ENCODE data around the gene MYO1B. TPM values are rescaled to one million over a fixed set of nuclear protein-coding genes. Genes with fewer than 3 reads are reported as not detected.

MYO1B gene
- total and polyA plus RNA-seq, 10 of the 15 experiments (the other 5 are each of a cell fraction or from before 2014, with no cell fraction given), result 0.10 to 4.2 (median 1.6) TPM

DNA sequence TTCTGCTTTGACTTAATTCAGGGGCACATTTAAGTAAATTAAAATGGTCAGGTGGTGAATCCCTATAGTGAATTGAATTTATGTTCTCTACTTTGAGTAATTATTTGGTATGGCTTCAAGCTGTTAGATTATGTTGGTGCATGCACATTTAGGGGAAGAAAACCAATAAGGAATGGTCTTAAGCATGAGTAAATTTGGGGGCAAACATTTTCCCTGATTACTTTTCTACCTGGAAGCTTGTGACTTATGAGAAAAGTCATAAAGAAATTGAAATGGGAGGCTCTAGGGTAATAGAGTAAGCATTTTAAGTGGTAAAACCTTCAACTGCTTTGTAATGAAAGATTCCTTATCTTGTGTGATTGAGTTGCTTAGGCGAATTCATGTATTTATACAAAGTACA, 112.5 kb downstream of the MYO1B start:
- H2AFZ ChIP-seq (ENCODE audit: control insufficient read depth, low read depth, low read length), result no peak overlapping the region
- no peaks in the 10 kb centered on the region for H3K9me3 ChIP-seq (replicated peaks; ENCODE audit: control insufficient read depth, insufficient read depth, low read length)
- no peaks in the 10 kb centered on the region for H3K36me3 ChIP-seq (ENCODE audit: control insufficient read depth in 2 of 2, insufficient read depth in 2 of 2, low read length in 1 of 2)
- BruUV-seq (replicated peaks), result no TSS peak
- intact Hi-C loops (cut with micrococcal nuclease; ENCODE audit: unreplicated experiment), result no loop called here
- RAD21 ChIA-PET (ENCODE audit: unreplicated experiment), result no interaction called here
- TF ChIP-seq KAT2A (conservative IDR thresholded peaks at IDR 0.05; ENCODE audit: control insufficient read depth, low read depth, low read length) (no peak), CHD4 (IDR thresholded peaks at IDR 0.05) (no peak), SREBF1 (IDR thresholded peaks at IDR 0.05; ENCODE audit: low read length) (no peak), ZNF622 (IDR thresholded peaks at IDR 0.05) (no peak)
- H3K79me2 ChIP-seq (ENCODE audit: control insufficient read depth, insufficient read depth, low read length), result no peaks in the 10 kb centered on the region
- H3K4me2 ChIP-seq (ENCODE audit: control insufficient read depth, insufficient read depth), result no peak overlapping the region
- SMC1A ChIA-PET (ENCODE audit: uncharacterized antibody, unreplicated experiment), result no interaction called here
- H3K4me1 ChIP-seq (ENCODE audit: control insufficient read depth, insufficient read depth, low read length), result no peaks in the 10 kb centered on the region
- in situ Hi-C loops (cut with MboI), result no loop called here
- CTCF ChIA-PET, result no interaction called here
- no peak overlapping the region for H3K4me3 ChIP-seq
- no peak for FAIRE-seq
- ATAC-seq, result no peak
- H3K27ac ChIP-seq (ENCODE audit: control insufficient read depth, insufficient read depth), result no peak overlapping the region
- no peaks in the 10 kb centered on the region for H4K20me1 ChIP-seq (ENCODE audit: control insufficient read depth, insufficient read depth)
- POLR2A ChIA-PET, result no interaction called here
- DNase-seq (ENCODE audit: low read depth, low spot score), result no peak
- no peak overlapping the region for H3K9ac ChIP-seq (ENCODE audit: control insufficient read depth, insufficient read depth, low read length)
- WGBS (ENCODE audit: insufficient coverage, insufficient replicate concordance, low lambda C conversion rate, missing lambda C conversion rate), result 0% methylated on average over 1 of the region's 1 CpG
- 0 out of 4 replicates have a peak, but pooled peaks cover 2% of the 10 kb centered on the region in 2 experiments for H3K27me3 ChIP-seq (replicated peaks in 1 of 2; ENCODE audit: control insufficient read depth in 2 of 2, insufficient read depth in 2 of 2, low read length in 1 of 2)

DNA sequence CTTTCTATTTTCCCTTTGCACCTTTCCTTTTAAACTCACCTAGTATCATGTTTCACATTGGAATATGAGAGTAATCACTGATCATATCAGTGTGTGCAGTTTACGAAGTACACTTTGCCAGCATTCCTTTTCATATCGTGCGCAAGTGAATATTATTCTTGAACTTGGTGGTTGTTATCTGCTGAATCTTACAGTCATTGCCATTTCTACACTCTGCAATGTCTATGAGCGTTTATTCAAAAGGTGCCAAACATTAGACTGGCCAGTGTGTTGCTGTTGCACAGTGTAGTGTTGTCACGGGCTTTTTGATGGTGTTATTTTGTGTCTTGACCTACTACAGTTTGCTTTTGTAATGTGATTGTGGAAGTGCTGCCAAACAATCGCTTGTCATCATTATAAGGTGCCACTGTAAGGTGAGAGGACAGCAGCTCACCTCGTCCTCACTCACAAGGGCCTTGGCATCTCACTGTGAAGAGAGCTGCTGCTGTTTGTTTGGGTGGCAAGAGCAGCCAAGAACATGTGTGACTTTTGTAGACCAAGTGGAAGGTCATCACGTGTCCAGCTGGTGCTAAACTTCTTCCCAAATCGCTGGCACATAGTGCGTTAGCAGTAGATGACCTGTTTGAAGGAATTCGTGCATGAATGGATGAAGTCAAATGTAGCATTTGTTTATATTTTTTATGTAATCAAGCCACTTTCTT, 113.3 kb downstream of the MYO1B start:
- FAIRE-seq (no peak), ATAC-seq (no peak), DNase-seq (ENCODE audit: low read depth, low spot score) (no peak)
- no peaks in the 10 kb centered on the region for H3K4me1 ChIP-seq (ENCODE audit: control insufficient read depth, insufficient read depth, low read length)
- ChIA-PET POLR2A (no interaction called here), SMC1A (ENCODE audit: uncharacterized antibody, unreplicated experiment) (interaction anchor here (0.6 to 0.9 kb wide), 2 partner anchors 152 to 308 kb away, joined by 4 read pairs; no protein-coding TSS in a partner anchor), RAD21 (ENCODE audit: unreplicated experiment) (no interaction called here), CTCF (no interaction called here)
- H3K27me3 ChIP-seq (replicated peaks in 1 of 2; ENCODE audit: control insufficient read depth in 2 of 2, insufficient read depth in 2 of 2, low read length in 1 of 2), result 0 out of 4 replicates have a peak, but pooled peaks cover 2% of the 10 kb centered on the region in 2 experiments
- H3K9me3 ChIP-seq (replicated peaks; ENCODE audit: control insufficient read depth, insufficient read depth, low read length), result no peaks in the 10 kb centered on the region
- H3K36me3 ChIP-seq (ENCODE audit: control insufficient read depth in 2 of 2, insufficient read depth in 2 of 2, low read length in 1 of 2), result no peaks in the 10 kb centered on the region
- in situ Hi-C loops (cut with MboI) (no loop called here), intact Hi-C loops (cut with micrococcal nuclease; ENCODE audit: unreplicated experiment) (no loop called here)
- no peak overlapping the region for H3K27ac ChIP-seq (ENCODE audit: control insufficient read depth, insufficient read depth)
- no TSS peak for BruUV-seq (replicated peaks)
- no peak overlapping the region for H2AFZ ChIP-seq (ENCODE audit: control insufficient read depth, low read depth, low read length)
- no peak for TF ChIP-seq ZBED1 (IDR thresholded peaks at IDR 0.05; ENCODE audit: borderline replicate concordance)
- no peaks in the 10 kb centered on the region for H4K20me1 ChIP-seq (ENCODE audit: control insufficient read depth, insufficient read depth)
- no peak overlapping the region for H3K4me3 ChIP-seq
- H3K4me2 ChIP-seq (ENCODE audit: control insufficient read depth, insufficient read depth), result no peak overlapping the region
- no peaks in the 10 kb centered on the region for H3K79me2 ChIP-seq (ENCODE audit: control insufficient read depth, insufficient read depth, low read length)
- WGBS (ENCODE audit: insufficient coverage, insufficient replicate concordance, low lambda C conversion rate, missing lambda C conversion rate), result 39% methylated on average over 11 of the region's 11 CpGs
- no peak overlapping the region for H3K9ac ChIP-seq (ENCODE audit: control insufficient read depth, insufficient read depth, low read length)

Measured in GM12878 (cell line).